Type B pancreatic cell (in vitro differentiated cells): Measurements from ENCODE around the gene TMEM86A. TPM values are rescaled to one million over a fixed set of nuclear protein-coding genes. Genes with fewer than 3 reads are reported as not detected.

ENCODE experiments used
- DNase-seq: peaks from one replicate; pipeline ENCODE4 v3.0.0; 2021; ENCODE audit warnings: mixed read lengths; ENCODE audit not compliant: unreplicated experiment; ENCODE audit errors: extremely low spot score
- H3K27ac Mint-ChIP-seq: 2 replicates; pipeline ENCODE4 v1.8.0; 2021; ENCODE audit warnings: mild to moderate bottlenecking, mixed read lengths
- H3K27me3 Mint-ChIP-seq: 2 replicates; pipeline ENCODE4 v1.8.0; 2021; ENCODE audit warnings: mixed read lengths
- H3K36me3 Mint-ChIP-seq: 2 replicates; pipeline ENCODE4 v1.8.0; 2021; ENCODE audit warnings: mixed read lengths
- H3K4me1 Mint-ChIP-seq: one replicate; pipeline ENCODE4 v1.8.0; 2021; ENCODE audit warnings: mixed read lengths; ENCODE audit not compliant: unreplicated experiment
- H3K4me3 Mint-ChIP-seq: 2 replicates; pipeline ENCODE4 v1.8.0; 2021; ENCODE audit warnings: mild to moderate bottlenecking, mixed read lengths
- H3K9me3 Mint-ChIP-seq: 2 replicates; pipeline ENCODE4 v1.8.0; 2021; ENCODE audit warnings: mixed read lengths
- total RNA-seq: library from RNA; stranded (reverse); gene quantifications from 2 replicates; pipeline ENCODE4 v1.2.1, GENCODE V29; 2021; ENCODE audit warnings: low replicate concordance
- TF ChIP-seq, protein P1 (sequence below): fragments of 200-600 bp; sonication (generic); conservative IDR thresholded peaks from 2 replicates; pipeline ENCODE4 v1.5.0; 2021; ENCODE audit warnings: antibody characterized with exemption, mild to moderate bottlenecking

TMEM86A gene
- total RNA-seq, 1 donor from 2014 or later = 6.5 TPM

DNA sequence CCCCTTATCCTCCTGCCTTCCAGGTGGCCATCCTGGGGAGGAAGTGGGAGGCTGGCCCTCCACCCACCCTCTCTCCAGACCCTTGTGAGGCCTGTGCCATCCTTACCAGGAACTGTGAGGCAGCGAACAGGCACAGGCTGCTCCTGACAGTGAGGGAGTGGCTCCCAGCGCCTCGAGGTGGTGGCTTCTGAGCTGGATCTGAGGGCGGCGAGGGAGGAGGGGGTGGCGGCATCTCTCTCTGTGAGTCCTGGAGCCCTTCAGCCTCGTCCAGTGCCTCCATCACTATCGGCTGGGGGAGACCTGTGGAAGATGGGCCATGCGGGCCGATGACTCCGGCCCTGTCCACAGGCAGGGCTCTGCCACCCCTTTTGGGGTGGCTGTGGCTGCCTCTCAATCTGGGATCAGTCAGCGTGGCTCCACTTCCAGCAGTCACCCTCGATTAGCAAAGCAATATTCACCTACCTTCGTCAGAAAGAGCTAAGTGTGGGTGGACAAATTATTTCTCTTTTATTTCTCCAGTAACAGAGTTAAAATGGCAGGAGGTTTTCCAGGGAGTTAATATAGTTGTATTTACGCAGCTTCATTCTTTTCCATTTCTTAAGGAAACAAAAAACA lies 45.4 kb downstream of the TMEM86A start:
- Mint-ChIP-seq H3K27me3 (no peaks in the 10 kb centered on the region), H3K4me1 (no peaks in the 10 kb centered on the region), H3K27ac (no peak overlapping the region), H3K9me3 (no peaks in the 10 kb centered on the region), H3K36me3 (no peaks in the 10 kb centered on the region), H3K4me3 (no peak overlapping the region)
- no peak for DNase-seq
- TF ChIP-seq, protein P1, sequence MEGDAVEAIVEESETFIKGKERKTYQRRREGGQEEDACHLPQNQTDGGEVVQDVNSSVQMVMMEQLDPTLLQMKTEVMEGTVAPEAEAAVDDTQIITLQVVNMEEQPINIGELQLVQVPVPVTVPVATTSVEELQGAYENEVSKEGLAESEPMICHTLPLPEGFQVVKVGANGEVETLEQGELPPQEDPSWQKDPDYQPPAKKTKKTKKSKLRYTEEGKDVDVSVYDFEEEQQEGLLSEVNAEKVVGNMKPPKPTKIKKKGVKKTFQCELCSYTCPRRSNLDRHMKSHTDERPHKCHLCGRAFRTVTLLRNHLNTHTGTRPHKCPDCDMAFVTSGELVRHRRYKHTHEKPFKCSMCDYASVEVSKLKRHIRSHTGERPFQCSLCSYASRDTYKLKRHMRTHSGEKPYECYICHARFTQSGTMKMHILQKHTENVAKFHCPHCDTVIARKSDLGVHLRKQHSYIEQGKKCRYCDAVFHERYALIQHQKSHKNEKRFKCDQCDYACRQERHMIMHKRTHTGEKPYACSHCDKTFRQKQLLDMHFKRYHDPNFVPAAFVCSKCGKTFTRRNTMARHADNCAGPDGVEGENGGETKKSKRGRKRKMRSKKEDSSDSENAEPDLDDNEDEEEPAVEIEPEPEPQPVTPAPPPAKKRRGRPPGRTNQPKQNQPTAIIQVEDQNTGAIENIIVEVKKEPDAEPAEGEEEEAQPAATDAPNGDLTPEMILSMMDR = no peak

- no peaks in the 10 kb centered on the region for H3K9me3 Mint-ChIP-seq
- H3K4me3 Mint-ChIP-seq = no peak overlapping the region
- no peaks in the 10 kb centered on the region for H3K36me3 Mint-ChIP-seq
- no peaks in the 10 kb centered on the region for H3K4me1 Mint-ChIP-seq
- H3K27me3 Mint-ChIP-seq = no peaks in the 10 kb centered on the region
- TF ChIP-seq, protein P1 = no peak
- H3K27ac Mint-ChIP-seq = no peak overlapping the region
- DNase-seq = no peak
Measured at GRCh38 chr11:18745251-18745650, 46.7 kb downstream of the TMEM86A start.

- Mint-ChIP-seq H3K27ac (no peak overlapping the region), H3K36me3 (no peaks in the 10 kb centered on the region), H3K4me3 (no peak overlapping the region), H3K27me3 (no peaks in the 10 kb centered on the region), H3K4me1 (peaks cover 8% of the 10 kb centered on the region), H3K9me3 (no peaks in the 10 kb centered on the region)
- DNase-seq = no peak
- TF ChIP-seq, protein P1 = no peak
Measured at GRCh38 chr11:18748766-18749365, 50.3 kb downstream of the TMEM86A start.

GRCh38 chr11:18749681-18750319 lies 51.2 kb downstream of the TMEM86A start:
- TF ChIP-seq, protein P1 = no peak
- no peaks in the 10 kb centered on the region for H3K36me3 Mint-ChIP-seq
- H3K27me3 Mint-ChIP-seq = no peaks in the 10 kb centered on the region
- H3K4me1 Mint-ChIP-seq = peaks cover 8% of the 10 kb centered on the region
- no peak overlapping the region for H3K4me3 Mint-ChIP-seq
- DNase-seq = no peak
- H3K9me3 Mint-ChIP-seq = no peaks in the 10 kb centered on the region
- H3K27ac Mint-ChIP-seq = no peak overlapping the region

GRCh38 chr11:18750944-18751343 lies 52.4 kb downstream of the TMEM86A start:
- Mint-ChIP-seq H3K9me3 (no peaks in the 10 kb centered on the region), H3K4me3 (no peak overlapping the region), H3K27ac (no peak overlapping the region), H3K27me3 (no peaks in the 10 kb centered on the region), H3K4me1 (peaks cover 8% of the 10 kb centered on the region), H3K36me3 (no peaks in the 10 kb centered on the region)
- no peak for DNase-seq
- TF ChIP-seq, protein P1 = no peak
